Effector CD4-positive, alpha-beta T cell (primary cell): ENCODE measurements around the gene NEDD8.
"Not testable (repeated sequence)": the region's sequence is repeated elsewhere in the genome, so short reads cannot be mapped to it uniquely, and the experiment has no call there.

Experiments
- DNase-seq: peaks from one replicate; pipeline ENCODE4 v3.0.0-alpha.2; 2020

Gene NEDD8

DNA sequence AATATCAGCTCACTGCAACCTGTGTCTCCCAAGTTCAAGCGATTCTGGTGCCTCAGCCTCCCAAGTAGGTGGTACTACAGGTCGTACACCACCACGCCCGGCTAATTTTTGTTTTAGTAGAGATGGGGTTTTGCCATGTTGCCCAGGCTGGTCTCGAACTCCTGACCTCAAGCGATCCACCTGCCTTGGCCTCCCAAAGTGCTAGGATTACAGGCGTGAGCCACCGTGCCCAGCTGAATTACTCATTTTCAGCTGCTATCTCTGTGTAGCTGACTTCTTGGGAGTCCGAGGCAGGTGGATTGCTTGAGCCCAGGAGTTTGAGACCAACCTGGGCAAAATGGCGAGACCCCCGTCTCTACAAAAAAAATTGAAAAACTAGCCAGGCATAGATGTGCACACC, 13.2 kb upstream of the NEDD8 start:
- DNase-seq = not testable (repeated sequence)

DNA sequence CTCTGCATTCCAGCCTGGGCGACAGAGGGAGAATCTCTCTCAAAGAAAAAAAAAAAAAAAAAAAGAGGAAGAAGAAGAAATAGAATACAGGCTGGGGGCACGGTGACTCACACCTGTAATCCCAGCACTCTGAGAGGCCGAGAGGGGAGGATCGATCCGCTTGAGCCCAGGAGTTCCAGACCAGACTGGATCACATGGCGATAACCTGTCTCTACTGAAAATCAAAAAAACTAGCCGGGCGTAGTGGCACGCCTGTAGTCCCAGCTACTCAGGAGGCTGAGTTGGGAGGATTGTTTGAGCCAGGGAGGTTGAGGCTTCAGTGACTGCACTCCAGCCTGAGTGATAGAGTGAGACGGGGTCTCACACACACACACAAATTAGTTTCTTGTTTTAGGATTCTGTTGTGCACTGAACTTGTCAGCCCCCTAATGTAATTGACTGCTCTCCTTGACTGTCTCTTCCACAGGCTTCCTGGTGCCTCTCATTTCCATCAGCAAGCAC, 11.2 kb upstream of the NEDD8 start:
- no peak for DNase-seq

DNA sequence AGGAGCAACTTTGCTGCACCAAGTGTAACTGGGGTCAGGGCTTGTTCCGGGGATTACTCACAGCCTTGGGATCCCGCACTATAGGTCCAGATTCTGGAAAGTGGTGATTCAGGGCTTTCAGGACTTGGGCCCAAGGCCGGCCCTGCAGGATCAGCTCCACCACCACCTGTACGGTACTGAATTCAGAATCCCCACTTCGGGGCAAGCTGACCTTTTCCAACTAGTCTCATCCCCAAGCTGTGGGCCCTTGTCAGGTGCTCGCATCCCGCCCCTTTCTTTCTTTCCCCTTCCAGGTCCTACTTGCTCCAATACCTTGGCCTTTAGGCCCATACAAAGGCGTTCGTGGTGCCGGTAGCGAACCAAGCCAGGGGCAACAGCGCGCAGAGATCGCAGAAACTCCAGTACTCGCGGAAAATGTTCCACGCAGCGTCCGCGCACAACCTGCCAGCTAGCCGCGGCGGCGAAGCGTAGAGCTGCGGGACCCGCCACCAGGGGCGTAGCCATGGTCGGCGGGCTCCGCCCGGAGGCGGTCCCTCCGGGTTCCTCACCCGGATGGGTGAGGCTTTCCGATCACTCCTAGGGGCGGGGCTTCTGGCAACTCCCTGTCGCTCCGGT, 9.8 kb upstream of the NEDD8 start:
- DNase-seq = peak; percentile 92

DNA sequence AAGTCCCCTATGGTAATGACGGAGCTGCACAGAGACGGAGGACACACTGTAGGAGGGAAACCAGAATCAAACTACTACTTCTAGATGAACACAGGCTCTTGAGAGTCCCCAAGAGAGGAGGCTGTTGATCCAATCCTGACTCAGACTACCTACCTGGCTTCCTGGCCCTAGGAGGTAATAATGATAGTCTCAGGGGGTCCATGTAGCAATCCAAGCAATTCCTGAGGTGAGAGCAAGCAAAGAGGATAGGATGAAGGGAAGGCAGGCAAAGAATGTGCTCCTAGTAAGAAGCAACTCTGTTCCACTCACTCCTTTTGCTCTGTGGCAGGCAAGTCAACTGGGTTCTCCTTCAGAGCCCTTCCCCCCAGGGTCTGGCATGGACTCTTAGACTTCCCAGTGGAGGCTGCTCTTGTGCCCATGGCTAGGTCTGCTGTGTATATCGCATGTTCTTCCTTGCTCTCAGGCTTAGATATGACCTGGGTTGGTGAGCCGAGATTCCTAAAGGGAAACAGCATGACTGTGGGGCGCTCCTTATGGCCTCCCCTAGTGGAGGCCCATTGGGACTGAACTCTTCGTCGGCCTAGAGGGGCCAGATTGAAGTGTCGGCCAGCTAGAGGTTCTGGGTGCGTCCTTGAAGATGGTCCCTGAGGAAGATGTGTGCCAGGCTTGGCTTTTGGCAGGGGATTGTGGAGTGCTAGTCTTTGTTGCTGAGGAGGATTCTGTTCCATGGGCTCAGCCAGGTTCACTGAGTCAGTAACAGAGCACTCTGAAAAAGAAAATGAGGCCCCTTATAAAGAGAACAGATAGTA, 8.1 kb upstream of the NEDD8 start:
- DNase-seq = no peak

DNA sequence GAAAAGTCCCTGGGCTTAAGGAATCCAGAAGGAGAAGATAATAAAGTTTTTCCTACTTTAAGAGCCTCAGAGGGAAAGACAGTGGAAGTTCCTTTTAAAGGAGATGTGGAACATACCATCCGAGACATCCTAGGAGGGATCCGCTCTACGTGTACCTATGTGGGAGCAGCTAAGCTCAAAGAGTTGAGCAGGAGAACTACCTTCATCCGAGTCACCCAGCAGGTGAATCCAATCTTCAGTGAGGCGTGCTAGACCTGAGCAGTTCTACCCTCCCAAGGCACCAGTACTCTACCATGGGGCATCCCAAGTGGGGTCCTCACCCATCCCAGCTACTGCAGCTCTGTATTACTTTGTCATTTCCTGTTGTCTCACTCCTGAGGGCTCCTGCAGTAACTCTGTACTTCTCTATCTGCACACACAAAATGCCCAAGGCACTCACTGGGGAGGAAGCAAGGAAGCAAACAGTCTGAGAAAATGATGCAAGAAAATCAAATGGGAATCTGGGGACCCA, 6.4 kb upstream of the NEDD8 start:
- DNase-seq = no peak

DNA sequence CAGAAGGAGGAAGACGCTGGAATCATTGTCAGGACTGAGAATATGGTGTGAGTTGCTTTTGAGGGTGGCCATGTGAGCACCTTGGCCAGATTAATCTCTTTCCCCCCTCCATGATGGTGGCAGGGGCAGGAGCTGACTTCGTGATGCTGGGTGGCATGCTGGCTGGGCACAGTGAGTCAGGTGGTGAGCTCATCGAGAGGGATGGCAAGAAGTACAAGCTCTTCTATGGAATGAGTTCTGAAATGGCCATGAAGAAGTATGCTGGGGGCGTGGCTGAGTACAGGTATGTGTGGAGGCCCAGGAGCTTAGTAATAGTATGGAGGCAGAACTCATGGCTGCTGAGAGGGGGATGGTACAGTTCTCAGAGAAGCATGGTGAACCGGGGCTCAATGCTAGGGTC, 6.0 kb upstream of the NEDD8 start:
- no peak for DNase-seq

DNA sequence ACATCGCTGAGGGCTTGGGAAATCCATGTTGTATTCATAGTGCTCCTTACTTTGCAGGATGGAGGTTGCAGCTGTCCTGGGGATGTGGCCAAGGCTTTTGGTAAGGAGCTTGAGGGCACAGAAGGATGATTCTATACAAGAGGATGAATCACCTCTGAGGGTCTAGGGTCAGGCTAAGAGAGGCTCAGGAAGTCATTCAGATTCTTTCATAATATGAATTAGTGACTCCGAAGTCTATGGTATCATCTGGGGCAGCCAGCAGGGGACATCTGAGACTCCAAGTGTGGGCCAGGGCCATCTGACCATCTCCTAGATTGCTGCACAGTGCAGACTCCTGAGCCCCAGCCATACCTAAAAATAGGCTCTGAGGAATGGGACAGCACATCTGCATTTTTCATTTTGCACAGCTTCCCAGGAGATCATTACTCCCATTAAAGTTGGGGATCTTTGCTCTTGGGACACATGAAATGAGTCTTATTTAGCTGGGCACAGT, 5.3 kb upstream of the NEDD8 start:
- DNase-seq = no peak

DNA sequence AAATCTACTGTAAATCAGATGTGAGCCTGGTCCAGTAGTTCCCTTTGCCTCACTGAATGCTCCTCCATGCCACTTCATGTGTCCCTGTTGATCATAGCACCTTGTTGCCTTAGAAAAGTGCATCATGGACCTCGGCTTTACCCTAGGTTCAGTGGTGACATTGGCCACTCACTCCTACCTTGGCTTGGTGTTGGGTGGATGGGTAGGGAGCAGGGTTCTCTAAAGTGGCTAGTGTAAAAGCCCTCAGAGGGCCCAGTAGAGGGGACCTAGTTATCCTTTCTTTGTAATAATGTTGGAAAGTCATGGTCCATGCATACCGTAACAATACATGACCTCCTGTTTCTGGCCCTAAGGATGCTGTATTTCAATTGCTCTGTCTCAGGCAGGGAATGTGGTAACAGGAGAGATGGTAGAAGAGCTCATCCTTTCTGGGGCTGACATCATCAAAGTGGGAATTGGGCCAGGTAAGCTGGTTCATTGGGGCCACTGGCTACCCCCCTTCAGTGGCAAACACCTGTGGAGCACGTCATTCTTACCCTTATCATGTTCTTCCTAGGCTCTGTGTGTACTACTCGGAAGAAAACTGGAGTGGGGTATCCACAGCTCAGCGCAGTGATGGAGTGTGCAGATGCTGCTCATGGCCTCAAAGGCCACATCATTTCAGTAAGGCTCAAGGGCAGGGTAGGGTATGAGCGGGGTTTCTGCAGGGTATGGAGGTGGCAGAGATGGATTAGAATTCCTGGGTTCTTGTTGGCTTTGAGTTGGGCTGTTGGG, 4.7 kb upstream of the NEDD8 start:
- DNase-seq = no peak

DNA sequence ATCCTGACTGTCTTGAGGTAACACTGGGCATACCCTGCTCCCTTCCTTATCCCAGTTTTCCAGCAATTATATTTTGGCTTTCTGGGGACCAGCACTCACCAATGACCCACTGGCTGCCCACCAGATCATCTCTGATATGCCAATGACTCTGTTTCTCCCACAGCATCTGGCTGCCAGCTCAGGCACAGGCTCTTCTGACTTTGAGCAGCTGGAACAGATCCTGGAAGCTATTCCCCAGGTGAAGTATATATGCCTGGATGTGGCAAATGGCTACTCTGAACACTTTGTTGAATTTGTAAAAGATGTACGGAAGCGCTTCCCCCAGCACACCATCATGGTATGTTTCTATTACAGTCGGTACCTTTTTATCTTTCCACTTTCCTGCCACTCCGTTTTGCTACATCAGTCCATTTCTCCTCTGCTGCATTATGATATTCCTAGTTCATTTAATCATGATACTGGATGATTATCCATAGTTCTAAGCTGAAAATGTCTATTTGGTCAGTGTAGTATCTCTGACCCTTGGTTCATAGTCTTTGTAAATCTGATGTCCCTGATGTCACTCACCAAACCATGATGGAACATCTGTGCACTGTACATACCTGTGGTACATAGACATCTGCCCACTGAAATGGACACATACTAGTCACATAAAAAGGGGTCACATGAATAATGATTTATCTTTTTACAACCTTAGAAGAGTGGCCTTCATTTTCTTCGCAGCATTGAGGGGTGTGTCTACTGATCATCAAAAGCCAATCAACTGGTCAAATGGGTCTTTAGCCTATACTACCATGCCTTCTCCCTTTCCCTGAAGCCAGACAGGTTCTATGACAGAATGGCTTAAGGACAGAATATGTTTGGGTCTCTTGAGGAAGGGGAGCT, 3.9 kb upstream of the NEDD8 start:
- DNase-seq = no peak

DNA sequence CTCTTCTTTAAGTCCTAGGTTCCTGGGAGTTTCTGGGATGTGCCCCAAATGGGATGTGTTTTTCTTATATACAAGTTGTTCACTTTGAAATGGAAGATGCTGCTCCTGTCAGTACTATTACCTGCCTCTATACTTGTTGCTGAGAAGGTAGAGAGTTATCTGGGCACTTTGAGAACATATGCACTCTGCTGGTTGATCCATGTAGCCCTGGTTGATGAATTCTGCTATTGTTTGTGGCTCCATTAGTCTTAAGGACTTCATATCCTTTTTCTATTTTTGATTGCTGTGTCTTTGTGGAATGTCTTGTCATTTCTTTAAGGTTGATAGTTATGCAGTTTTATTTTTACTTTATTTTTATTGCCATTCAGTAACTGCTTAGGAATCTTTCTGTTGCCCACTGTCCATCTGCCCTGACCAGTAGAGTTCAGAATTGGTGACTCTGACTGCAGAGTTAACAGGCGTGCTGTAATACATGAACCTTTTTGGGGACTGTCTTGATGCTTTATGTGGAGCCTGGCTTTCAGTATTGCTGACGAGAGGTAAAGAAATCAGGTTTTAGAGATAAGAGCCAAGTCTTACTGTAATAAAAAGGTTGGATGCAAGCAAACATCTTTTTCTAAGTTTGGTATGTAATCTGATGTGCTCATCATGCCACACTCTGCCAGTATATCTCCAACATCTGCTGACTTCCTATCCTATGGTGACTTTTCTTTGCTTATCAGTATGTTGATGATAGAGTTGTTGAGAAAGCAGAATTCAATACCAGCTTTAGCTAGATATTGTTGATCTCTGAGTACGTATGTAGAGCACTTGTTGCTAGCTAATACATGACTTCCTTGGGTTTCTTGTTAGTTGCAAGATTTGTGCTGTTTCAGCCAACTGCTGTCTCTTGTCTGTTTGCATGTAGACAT, 2.2 kb upstream of the NEDD8 start:
- no peak for DNase-seq

DNA sequence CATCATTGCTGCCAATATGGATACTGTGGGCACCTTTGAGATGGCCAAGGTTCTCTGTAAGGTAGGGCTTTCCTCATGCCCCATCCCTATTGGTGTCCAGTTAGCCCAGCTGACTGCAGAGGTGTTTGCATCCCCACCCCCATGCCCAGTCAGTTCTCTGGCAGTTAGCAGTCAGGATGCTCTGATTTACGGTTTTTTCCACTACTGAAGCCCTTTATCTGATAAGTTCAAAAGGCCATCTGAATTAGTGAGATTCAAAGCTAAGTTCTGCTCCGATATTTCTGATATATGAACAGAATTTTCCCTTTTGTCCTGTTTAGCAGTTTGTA, 1.3 kb upstream of the NEDD8 start:
- DNase-seq = no peak

DNA sequence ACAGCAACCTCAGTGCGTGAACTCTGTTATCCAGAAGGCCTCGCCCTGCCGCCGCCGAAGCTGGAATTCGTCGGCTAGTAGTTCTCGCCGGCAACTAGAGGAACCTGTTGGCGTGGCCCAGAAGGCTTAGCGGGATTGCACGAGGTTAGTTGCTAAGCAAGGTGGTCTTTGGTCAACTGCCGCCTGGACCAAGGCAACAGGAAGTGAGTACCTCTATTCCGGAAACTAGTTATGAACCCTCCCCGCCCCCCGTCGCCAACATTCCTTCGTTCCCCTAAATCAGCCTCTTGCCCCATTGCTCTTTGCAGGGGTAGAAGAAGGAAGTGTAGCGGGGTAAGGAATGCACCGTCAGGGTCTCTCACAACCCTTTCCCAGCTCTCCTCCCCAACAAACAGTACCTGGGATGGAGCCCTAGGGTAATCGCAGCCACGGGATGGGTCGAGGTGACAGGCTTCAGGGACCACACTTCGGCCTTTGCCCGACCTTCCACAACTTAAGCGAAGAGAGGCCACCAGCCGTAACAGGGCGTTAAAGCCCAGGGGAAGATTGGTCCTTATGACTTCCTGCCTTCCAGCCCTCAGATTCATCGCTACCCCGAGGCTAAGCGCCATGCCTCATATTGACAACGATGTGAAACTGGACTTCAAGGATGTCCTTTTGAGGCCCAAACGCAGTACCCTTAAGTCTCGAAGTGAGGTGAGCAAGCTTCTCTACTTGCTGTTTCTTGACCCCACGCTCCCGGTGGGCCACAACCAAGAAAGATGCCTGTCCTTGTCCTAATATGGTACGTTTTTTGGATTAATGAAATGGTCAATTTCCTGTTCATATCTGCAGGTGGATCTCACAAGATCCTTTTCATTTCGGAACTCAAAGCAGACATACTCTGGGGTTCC, 724 bp upstream of the NEDD8 start, which contains the start of gene GMPR2:
Gene GMPR2 (plus strand): TSS at position 285 of the 893 bp plus-strand sequence. CDS start 325 bp downstream, at position 610.
- no peak for DNase-seq

DNA sequence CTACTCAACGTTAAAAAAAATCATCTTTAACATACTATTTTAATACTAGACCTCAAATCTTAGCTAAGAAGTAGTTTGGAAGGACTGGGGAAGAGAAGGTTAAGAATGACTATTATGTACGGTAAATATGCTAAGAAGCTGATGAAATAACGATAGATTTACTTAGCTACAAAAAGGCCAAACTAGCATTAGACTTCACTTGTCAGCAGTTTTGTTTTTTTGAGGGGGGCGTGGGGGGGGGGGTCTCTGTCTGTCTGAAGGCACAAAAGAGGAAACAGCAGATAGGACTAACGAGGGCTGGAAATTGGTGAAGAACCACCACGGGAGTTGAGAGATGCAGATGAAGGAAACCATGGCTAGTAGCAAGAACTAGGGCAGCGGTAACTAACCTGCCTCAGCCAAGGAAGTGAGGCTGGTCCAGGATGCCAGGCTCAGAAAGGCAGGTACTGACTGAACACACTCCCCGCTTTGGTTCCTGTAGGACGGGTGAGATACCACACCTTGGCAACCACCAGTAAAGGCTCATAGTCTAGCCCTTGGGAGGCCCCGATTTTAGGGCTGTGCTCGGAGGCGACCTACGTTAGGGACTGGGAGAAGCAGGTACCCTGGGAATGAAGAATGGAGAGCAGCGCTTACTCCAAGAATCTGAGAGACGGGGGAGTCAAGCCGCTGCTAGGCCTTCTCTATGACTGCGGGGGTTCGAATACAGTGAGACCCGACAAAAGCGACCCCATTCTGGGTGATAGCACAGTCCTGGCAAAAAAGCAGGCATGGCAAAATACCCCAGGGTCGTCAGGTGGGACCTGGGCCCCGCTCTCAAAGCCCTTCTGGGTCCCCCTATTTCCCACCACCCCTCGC, 675 bp downstream of the NEDD8 start:
- no peak for DNase-seq

DNA sequence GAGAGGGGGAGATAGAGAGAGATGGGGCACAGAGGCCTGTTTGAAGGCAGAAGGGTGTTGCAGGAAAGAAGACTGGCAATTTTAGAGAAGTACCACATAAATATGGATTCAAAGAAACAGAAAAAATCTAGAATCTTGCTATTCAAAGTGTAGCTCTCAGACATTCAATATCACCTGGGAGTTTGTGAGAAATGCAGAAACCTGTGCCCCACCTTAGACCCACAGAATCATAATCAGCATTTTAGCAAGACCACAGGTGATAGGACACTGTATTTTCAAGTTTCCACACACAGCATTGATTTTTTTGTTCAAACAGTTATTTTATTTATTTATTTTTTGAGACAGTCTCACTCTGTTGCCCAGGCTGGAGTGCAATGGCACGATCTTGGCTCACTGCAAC, 3.3 kb downstream of the NEDD8 start:
- DNase-seq = no peak

DNA sequence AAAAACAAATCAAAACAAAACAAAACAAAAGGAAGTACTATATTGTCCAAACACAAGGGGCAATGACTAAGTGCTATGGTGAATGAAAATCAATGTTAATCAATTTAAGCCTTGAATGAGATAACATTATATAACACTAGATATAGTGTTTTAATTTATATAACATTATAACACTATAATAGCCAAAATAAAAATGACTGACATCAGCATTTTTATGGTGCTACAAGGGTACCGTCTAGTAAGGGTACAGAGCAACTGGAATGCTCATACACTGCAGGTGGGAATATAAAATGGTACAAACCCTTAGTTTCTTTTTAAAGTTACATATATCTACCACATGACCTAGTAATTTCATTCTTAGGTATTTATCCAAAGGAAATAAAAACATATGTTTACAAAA, 5.7 kb downstream of the NEDD8 start:
- DNase-seq = no peak

DNA sequence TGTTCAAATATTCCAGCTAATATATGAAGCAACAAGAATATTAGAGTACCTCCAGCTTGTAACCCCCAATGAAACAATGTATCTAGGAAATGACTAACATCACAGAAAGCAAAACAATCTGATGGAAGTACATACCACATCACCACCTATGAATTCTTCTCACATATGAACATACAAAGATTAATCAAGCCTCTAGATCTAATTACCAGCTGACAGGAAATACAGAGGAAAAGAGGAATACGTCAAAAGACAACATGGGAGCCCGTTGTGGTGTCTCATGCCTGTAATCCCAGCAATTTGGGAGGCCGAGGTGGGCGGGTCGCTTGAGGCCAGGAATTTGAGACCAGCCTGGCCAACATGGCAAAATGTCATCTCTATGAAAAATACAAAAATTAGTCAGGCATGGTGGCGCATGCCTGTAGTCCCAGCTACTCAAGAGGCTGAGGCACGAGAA, 7.5 kb downstream of the NEDD8 start:
- DNase-seq = no peak

DNA sequence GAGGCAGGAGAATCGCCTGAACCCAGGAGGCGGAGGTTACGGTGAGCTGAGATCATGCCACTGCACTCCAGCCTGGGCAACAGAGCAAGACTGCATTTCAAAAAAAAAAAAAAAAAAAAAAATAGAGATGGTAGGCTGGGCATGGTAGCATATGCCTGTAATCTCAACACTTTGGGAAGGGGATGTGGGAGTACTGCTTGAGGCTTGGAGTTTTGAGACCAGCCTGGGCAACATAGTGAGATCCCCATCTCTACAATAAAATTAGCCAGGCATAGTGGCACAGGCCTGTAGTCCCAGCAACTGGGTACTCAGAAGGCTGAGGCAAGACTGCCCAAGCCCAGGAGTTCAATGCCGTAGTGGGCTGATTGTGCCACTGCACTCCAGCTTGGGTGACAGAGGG, 9.2 kb downstream of the NEDD8 start:
- not testable (repeated sequence) for DNase-seq

DNA sequence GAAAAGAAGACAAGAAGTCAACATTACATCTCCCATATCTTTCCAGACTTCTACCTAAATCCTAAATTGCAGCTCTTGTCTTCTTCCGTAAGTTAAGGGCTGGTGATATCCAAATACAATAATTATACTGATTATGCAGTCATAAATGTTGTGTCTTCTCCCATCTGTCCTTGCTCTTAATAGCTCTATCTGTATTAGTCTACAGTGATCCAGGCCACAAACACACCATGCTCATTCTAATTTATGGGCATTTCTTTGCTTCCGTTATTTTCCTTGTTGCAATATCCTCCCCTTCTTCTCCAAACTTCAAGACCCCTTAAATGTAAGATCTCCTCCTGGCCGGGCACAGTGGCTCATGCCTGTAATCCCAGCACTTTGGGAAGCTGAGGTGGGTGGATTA, 12.6 kb downstream of the NEDD8 start:
- no peak for DNase-seq

DNA sequence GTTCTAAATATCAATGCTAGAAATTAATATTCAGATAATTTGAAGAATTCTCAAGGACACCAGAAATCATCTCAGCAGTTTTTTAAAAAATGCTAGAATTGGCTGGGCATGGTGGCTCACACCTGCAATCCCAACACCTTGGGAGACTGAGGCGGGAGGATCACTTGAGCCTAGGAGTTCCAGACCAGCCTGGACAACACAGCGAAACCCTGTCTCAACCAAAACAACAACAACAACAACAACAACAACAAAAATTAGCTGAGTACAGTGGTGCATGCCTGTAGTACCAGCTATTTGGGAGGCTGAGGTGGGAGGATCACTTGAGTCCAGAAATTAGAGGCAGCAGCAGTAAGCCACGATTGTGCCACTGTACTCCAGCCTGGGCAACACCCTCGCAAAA, 13.1 kb downstream of the NEDD8 start:
- no peak for DNase-seq
